ENCODE measurements around the gene KPNA3.

Gene KPNA3

GRCh38 chr13:49652355-49653305 lies 139.9 kb downstream of the KPNA3 start:
- TF ChIP-seq CREB5 (CRISPR knock-in tag; IDR thresholded peaks at IDR 0.05; ENCODE audit: low read depth) (no peak), POU6F1 (CRISPR knock-in tag; IDR thresholded peaks at IDR 0.05; ENCODE audit: borderline replicate concordance, low read depth) (no peak), ESRRG (CRISPR knock-in tag; IDR thresholded peaks at IDR 0.05) (no peak), ZC3H10 (CRISPR knock-in tag; IDR thresholded peaks at IDR 0.05) (no peak), TCF4 (CRISPR knock-in tag; IDR thresholded peaks at IDR 0.05; ENCODE audit: borderline replicate concordance) (no peak), TOX (CRISPR knock-in tag; IDR thresholded peaks at IDR 0.05; ENCODE audit: borderline replicate concordance) (no peak), ZFP30 (CRISPR knock-in tag; IDR thresholded peaks at IDR 0.05) (no peak), SNAI2 (CRISPR knock-in tag; IDR thresholded peaks at IDR 0.05) (no peak), ISL1 (CRISPR knock-in tag; IDR thresholded peaks at IDR 0.05) (no peak), ZNF565 (CRISPR knock-in tag; conservative IDR thresholded peaks at IDR 0.05; ENCODE audit: low read depth) (no peak), OSR1 (CRISPR knock-in tag; IDR thresholded peaks at IDR 0.05) (no peak), PATZ1 (CRISPR knock-in tag; IDR thresholded peaks at IDR 0.05; ENCODE audit: borderline replicate concordance) (no peak), BACH2 (CRISPR knock-in tag; IDR thresholded peaks at IDR 0.05; ENCODE audit: borderline replicate concordance) (no peak), ZFP3 (CRISPR knock-in tag; IDR thresholded peaks at IDR 0.05) (no peak), PPARA (CRISPR knock-in tag; IDR thresholded peaks at IDR 0.05; ENCODE audit: borderline replicate concordance) (no peak)
- ATAC-seq: peak; percentile 79

GRCh38 chr13:49651570-49652354 lies 140.7 kb downstream of the KPNA3 start:
- ATAC-seq: no peak
- TF ChIP-seq SNAI2 (CRISPR knock-in tag; IDR thresholded peaks at IDR 0.05): no peak
- no peak for TF ChIP-seq CSDC2 (CRISPR knock-in tag; IDR thresholded peaks at IDR 0.05)
- TF ChIP-seq ZNF8 (CRISPR knock-in tag; IDR thresholded peaks at IDR 0.05): no peak
- TF ChIP-seq ARNTL (CRISPR knock-in tag; IDR thresholded peaks at IDR 0.05; ENCODE audit: borderline replicate concordance, low read depth): no peak
- TF ChIP-seq CREB5 (CRISPR knock-in tag; IDR thresholded peaks at IDR 0.05; ENCODE audit: low read depth): no peak
- no peak for TF ChIP-seq ZC3H10 (CRISPR knock-in tag; IDR thresholded peaks at IDR 0.05)
- TF ChIP-seq POU6F1 (CRISPR knock-in tag; IDR thresholded peaks at IDR 0.05; ENCODE audit: borderline replicate concordance, low read depth): no peak
- TF ChIP-seq ZNF70 (CRISPR knock-in tag; IDR thresholded peaks at IDR 0.05): no peak
- no peak for TF ChIP-seq BACH2 (CRISPR knock-in tag; IDR thresholded peaks at IDR 0.05; ENCODE audit: borderline replicate concordance)
- no peak for TF ChIP-seq TOX (CRISPR knock-in tag; IDR thresholded peaks at IDR 0.05; ENCODE audit: borderline replicate concordance)
- no peak for TF ChIP-seq PPARA (CRISPR knock-in tag; IDR thresholded peaks at IDR 0.05; ENCODE audit: borderline replicate concordance)
- no peak for TF ChIP-seq ZFP3 (CRISPR knock-in tag; IDR thresholded peaks at IDR 0.05)
- TF ChIP-seq CSRNP3 (CRISPR knock-in tag; IDR thresholded peaks at IDR 0.05): no peak
- TF ChIP-seq ZNF565 (CRISPR knock-in tag; conservative IDR thresholded peaks at IDR 0.05; ENCODE audit: low read depth): no peak
- TF ChIP-seq ESRRG (CRISPR knock-in tag; IDR thresholded peaks at IDR 0.05): no peak
- no peak for TF ChIP-seq OSR1 (CRISPR knock-in tag; IDR thresholded peaks at IDR 0.05)
- no peak for TF ChIP-seq RARB (CRISPR knock-in tag; IDR thresholded peaks at IDR 0.05)
- TF ChIP-seq GLIS3 (CRISPR knock-in tag; IDR thresholded peaks at IDR 0.05): no peak
- no peak for TF ChIP-seq ZFP30 (CRISPR knock-in tag; IDR thresholded peaks at IDR 0.05)
- TF ChIP-seq TCF4 (CRISPR knock-in tag; IDR thresholded peaks at IDR 0.05; ENCODE audit: borderline replicate concordance): no peak

All from SK-N-SH treated with all-trans-retinoic acid at 6 μM for 48 hours (cell line).